Psoas muscle (tissue), 8 donors: ENCODE data around the gene RUFY1. TPM values are rescaled to one million over a fixed set of nuclear protein-coding genes. Genes with fewer than 3 reads are reported as not detected.
A peak's percentile ranks its signal among the peaks of the same experiment; 100 is the strongest.
"Not testable (repeated sequence)": the region's sequence is repeated elsewhere in the genome, so short reads cannot be mapped to it uniquely, and the experiment has no call there.

ENCODE experiments used
- ATAC-seq, 4 donors: fragments of 200-7000 bp; cut with Tn5 transposase; one replicate each; pipeline ENCODE4 v1.9.1; 2020; ENCODE audit warnings: moderate library complexity in 3 of 4, mild to moderate bottlenecking in 2 of 4
- DNase-seq, 2 donors: peaks; one replicate each; pipeline ENCODE4 v3.0.0-alpha.2; 2020
- H3K27ac ChIP-seq: fragments of 200-600 bp; one replicate; pipeline ENCODE4 v1.8.0; 2022
- H3K27me3 ChIP-seq, 3 donors: fragments of 200-600 bp in 1 of 3; one replicate each; pipeline versions ENCODE4 v1.6.1 to v1.8.0; 2013 to 2022; ENCODE audit warnings: low read length in 2 of 3, mild to moderate bottlenecking in 2 of 3, moderate library complexity in 1 of 3; ENCODE audit not compliant: insufficient read depth in 3 of 3
- H3K36me3 ChIP-seq, 2 donors: fragments of 200-600 bp in 1 of 2; one replicate each; pipeline versions ENCODE4 v1.6.1 to v1.8.0; 2013 to 2022; ENCODE audit warnings: low read depth in 1 of 2, mild to moderate bottlenecking in 1 of 2, moderate library complexity in 1 of 2; ENCODE audit not compliant: insufficient read depth in 1 of 2
- H3K4me1 ChIP-seq: fragments of 200-600 bp; one replicate; pipeline ENCODE4 v1.8.0; 2022
- H3K4me3 ChIP-seq: fragments of 200-600 bp; one replicate; pipeline ENCODE4 v1.8.0; 2022; ENCODE audit warnings: mild to moderate bottlenecking
- H3K9me3 ChIP-seq: fragments of 200-600 bp; one replicate; pipeline ENCODE4 v1.8.0; 2022
- WGBS, 3 donors: extraction: QIAGEN DNeasy Blood & Tissue Kit; methylation state at CpG; one replicate each; pipeline versions ENCODE4 v1.1.6 to v1.1.7; 2013; 5-methylcytosine and 5-hydroxymethylcytosine counted together
- intact Hi-C, 2 donors: fragments of 100-400 bp; cut with DNase I; formaldehyde crosslinking; loops; one replicate each; pipeline versions ENCODE4 v1.11.0 to v1.14.2; 2022
- polyA plus RNA-seq, 3 donors: library from polyadenylated mRNA; stranded (reverse); fragments of 200-250 nt; gene quantifications; one replicate each; pipeline ENCODE4 v1.2.3, GENCODE V29; 2013
- total RNA-seq, 4 donors: library from RNA; stranded (reverse); fragmentation: NEBNext Ultra II Directional in 2 of 4; extraction: Animal tissue kit (Norgen Biotek cat#: 25700) in 2 of 4; gene quantifications; one replicate each; pipeline versions ENCODE4 v1.2.1 to v1.2.4, GENCODE V29; 2021 to 2023
- TF ChIP-seq, protein P1 (sequence below): fragments of 200-600 bp; IDR thresholded peaks from one replicate; pipeline ENCODE4 v1.8.0; 2022; ENCODE audit warnings: antibody characterized with exemption
- donor health status: healthy with polysubstance abuse.
- donor health status: DM: no; HTN: no; CAD: no; lungs with moderate emphysema.
- donor health status: Bipolar disorder and iron deficiency.
- donor health status: healthy.
- donor health status: DM: yes; HTN: yes; CAD: no.
- donor health status: DM: no; HTN: no; CAD: no.
- donor health status: DM: no; HTN: no; CAD: no.
- donor health status: DM: yes; HTN: yes; CAD: no.

Gene RUFY1
- total and polyA plus RNA-seq, 7 donors, result 17.9 to 26.3 (median 22.8) TPM

DNA sequence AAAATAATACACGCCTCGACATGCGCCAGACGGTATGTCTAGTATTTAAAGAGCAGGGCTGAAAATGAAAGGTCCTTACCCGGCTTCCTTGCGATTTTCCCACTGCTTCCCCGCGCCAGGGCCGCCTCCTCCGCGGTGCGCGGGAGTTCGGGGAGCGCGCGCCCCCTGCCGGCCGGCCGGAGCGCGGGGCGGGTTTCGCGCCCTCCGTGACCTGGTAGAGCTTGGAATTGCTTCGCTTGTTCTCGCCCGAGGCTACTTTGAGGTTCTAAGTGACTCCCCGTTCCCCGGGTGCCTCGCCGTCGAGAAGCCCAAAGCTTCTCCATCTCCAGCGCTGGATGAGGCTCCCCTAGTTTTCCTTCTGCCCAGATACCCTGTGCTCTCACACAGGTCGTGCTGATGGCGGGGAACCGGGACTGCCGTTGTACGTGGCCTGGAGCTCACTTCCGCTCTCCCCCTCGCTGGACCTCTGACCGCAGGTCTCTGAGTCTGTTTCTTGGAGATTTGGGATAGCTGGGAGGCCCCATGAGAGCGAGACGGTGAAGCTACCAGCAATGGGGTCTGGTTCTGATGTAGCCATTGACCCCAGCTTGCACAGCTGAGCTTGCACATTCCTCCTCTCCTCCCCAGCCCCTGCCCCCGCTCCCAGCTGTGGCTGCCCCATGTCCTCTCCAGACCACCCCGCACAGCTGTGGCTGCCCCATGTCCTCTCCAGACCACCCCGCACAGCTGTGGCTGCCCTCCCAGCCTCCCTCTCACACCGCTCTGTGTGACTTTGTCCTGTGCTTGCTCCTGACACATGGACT lies 84.2 kb downstream of the RUFY1 start:
- H3K9me3 ChIP-seq, H3K27me3 ChIP-seq, intact Hi-C loops, H3K4me1 ChIP-seq, DNase-seq, H3K36me3 ChIP-seq, H3K27ac ChIP-seq: not testable (repeated sequence)
- peak overlapping the region; percentile 46 for H3K4me3 ChIP-seq
- 2 to 4% methylated on average over 9 of the region's 49 CpGs; no CpG with 5 or more reads in 1 of the 3 donors for WGBS, 3 donors
- peak; percentile 97 to 98 (median 97) for ATAC-seq

DNA sequence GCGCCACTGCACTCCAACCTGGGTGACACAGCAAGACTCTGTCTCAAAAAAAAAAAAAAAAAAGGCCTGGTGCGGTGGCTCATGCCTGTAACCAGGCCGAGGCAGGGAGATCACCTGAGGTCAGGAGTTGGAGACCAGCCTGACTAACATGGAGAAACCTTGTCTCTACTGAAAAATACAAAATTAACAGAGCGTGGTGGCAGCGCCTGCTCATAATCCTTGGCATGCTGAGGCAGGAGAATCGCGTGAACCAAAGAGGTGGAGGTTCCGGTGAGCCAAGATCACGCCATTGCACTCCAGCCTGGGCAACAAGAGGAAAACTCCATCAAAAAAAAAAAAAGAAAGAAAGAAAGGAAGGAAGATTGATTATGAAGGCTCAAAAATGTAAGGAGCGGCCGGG lies 88.9 kb downstream of the RUFY1 start:
- H3K4me3 ChIP-seq, H3K36me3 ChIP-seq, DNase-seq, H3K4me1 ChIP-seq, H3K27me3 ChIP-seq, H3K9me3 ChIP-seq, ATAC-seq, intact Hi-C loops, H3K27ac ChIP-seq: not testable (repeated sequence)
- 93 to 95% (median 95%) methylated on average over 10 to 11 of the region's 11 CpGs for WGBS, 3 donors

DNA sequence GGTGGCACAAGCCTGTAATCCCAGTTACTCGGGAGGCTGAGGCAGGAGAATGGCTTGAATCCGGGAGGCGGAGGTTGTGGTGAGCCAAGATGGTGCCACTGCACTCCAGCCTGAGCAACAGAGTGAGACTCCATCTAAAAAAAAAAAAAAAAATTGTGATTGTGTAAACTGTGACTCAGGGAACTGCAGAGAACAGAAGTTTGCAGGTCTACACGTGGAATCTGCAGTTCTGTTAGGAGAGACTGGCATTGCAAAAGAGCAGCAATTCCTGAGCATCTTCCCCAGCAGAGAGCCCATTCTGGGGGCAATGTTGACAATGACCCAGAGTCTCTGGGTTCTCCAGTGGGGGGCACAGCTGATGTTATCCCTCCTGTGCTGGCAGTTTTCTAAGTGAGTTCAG lies 91.4 kb downstream of the RUFY1 start:
- H3K4me3 ChIP-seq, intact Hi-C loops, H3K36me3 ChIP-seq, H3K27ac ChIP-seq, ATAC-seq, DNase-seq, H3K4me1 ChIP-seq, H3K9me3 ChIP-seq, H3K27me3 ChIP-seq: not testable (repeated sequence)
- WGBS, 3 donors, result 0% methylated on average over 1 of the region's 4 CpGs; no CpG with 5 or more reads in 2 of the 3 donors

DNA sequence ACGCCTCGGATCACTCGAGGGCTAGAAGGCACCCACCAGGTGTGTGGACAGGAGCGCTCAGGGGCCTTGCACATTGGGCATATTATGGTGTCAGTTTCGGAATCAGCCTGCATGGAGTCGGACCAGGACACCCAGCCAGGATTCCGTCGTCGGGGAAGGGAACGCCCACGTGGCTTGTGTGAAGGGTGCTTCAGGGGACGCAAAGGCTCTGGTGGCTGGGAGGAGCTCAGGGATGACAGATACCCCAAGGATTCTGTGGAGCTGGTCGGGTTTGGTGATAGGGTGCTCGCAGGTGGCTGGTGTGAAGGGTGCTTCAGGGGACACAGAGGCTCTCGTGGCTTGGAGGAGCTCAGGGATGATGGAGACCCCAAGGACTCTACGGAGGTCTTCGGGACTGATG lies 92.3 kb downstream of the RUFY1 start:
- DNase-seq, H3K36me3 ChIP-seq, H3K27me3 ChIP-seq, H3K27ac ChIP-seq, H3K4me3 ChIP-seq, intact Hi-C loops, ATAC-seq, H3K4me1 ChIP-seq, H3K9me3 ChIP-seq: not testable (repeated sequence)
- WGBS, 3 donors, result 80 to 84% (median 84%) methylated on average over 13 to 17 of the region's 17 CpGs

DNA sequence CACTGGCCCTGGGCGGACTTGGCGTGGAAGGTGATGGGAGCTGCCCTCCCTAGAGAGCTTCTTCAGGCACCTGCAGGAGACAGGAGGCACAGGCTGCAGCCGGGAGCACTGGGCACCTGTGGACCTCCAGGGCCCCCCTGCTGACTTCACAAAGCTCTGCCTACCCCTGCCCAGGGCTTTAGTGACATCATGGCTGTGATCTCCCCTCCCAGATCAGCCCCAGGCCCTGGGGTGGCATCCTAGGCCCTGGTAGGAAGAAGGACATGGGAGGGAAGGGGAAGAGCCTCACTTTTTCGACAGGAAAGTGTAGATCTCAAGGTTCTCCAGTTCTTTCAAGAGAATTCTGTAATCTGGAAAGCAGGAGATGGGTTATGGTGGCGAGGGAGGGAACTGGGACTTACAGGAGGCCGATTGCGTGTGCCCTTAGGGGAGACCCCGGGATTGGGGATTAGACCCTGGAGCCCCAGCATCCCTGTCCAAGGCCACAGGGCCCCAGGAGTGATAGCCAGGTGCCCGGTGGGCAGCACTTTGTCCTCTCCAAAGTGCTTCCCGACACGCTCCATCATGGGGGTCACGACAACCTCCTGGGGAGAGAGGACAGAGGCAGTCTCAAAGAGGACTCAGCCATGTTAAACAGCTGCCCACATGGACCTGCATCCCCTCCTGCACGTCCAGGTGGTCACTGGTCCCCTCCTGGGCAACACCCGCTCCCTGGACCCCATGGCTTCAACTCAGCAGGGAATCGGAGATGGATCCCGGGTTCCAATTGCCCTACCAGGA lies 93.0 kb downstream of the RUFY1 start:
- intact Hi-C loops, H3K27ac ChIP-seq, ATAC-seq, H3K27me3 ChIP-seq, H3K4me3 ChIP-seq, H3K4me1 ChIP-seq, H3K9me3 ChIP-seq, DNase-seq, H3K36me3 ChIP-seq: not testable (repeated sequence)
- WGBS, 3 donors, result 83 to 88% (median 84%) methylated on average over 14 to 15 of the region's 16 CpGs

DNA sequence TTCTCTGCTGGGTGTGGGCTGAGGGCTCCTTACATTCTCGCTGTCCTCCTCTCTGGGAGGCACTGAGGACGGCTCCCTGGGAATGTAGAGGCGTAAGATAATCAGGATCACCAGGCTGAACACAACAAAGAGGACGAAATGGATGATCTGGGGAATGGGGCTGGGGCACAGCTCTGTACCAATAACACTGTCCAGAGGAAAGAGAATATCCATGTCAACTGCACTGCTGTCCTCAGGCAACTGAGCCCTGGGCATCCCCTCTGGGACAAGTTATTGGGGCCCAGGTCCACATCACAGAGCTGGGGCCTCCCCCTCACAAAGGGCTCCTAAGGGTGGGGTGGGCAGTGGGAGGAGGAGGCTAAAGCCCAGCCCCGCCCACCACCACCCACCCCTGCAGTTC lies 94.4 kb downstream of the RUFY1 start:
- 75 to 80% (median 78%) methylated on average over 4 to 5 of the region's 5 CpGs for WGBS, 3 donors
- DNase-seq, H3K27me3 ChIP-seq, H3K4me3 ChIP-seq, H3K27ac ChIP-seq, ATAC-seq, H3K9me3 ChIP-seq, H3K36me3 ChIP-seq, H3K4me1 ChIP-seq, intact Hi-C loops: not testable (repeated sequence)

DNA sequence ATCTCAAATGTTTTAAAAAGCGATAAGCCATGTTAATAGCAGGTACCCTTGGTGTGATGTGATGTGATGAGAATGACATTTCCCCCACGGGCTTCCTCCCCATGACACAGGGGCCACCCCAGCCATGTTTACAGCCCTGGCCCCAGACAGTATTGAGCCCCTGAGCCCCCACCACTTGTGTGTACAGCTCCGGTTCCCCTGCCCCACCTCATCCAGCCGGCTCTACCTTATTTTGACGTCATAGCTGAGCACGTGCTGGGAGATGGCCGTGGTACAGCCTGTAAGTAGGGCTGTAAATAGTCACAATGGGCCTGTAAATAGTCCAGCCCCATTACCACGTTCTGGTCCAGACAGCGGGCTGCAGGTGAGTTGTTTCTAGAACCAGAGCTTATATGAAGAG lies 98.1 kb downstream of the RUFY1 start:
- Histone ChIP-seq H3K9me3 (no peaks in the 10 kb centered on the region), H3K27ac (no peak overlapping the region), H3K36me3 (no peaks in the 10 kb centered on the region), H3K27me3 (no peaks in the 10 kb centered on the region), H3K4me3 (no peak overlapping the region), H3K4me1 (no peaks in the 10 kb centered on the region)
- ATAC-seq (no peak), DNase-seq (no peak)
- 70 to 79% (median 74%) methylated on average over 9 of the region's 9 CpGs for WGBS, 3 donors
- intact Hi-C loops, result no loop called here
- TF ChIP-seq, protein P1, sequence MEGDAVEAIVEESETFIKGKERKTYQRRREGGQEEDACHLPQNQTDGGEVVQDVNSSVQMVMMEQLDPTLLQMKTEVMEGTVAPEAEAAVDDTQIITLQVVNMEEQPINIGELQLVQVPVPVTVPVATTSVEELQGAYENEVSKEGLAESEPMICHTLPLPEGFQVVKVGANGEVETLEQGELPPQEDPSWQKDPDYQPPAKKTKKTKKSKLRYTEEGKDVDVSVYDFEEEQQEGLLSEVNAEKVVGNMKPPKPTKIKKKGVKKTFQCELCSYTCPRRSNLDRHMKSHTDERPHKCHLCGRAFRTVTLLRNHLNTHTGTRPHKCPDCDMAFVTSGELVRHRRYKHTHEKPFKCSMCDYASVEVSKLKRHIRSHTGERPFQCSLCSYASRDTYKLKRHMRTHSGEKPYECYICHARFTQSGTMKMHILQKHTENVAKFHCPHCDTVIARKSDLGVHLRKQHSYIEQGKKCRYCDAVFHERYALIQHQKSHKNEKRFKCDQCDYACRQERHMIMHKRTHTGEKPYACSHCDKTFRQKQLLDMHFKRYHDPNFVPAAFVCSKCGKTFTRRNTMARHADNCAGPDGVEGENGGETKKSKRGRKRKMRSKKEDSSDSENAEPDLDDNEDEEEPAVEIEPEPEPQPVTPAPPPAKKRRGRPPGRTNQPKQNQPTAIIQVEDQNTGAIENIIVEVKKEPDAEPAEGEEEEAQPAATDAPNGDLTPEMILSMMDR, result no peak

DNA sequence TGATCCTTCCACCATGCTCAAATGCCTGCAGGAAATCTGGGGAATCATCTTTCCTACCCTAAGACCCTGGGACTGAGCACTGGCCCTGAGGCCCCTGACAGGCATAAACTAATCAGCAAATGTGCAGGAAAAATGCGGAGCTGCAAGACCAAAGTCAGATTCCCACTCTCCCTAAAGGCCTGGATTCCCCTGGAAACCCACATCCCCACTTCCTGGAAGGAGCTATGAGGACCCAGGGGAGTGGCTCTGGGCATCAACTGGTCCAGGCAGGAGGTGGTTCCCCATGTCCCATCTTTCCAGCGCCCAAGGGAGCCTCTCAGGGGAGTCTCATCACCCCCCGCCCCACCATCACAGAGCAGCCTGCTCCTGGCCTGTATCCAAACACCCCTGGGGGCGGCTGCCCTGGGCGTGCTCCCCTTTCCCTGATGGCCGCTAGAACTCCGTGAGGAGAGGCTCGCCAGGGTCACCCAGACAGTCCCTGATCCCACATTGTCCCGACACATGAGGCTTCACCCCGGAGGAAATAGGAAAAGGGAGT lies 98.9 kb downstream of the RUFY1 start:
- H3K4me3 ChIP-seq, H3K27ac ChIP-seq, H3K9me3 ChIP-seq, intact Hi-C loops, H3K4me1 ChIP-seq, DNase-seq, H3K36me3 ChIP-seq, ATAC-seq, H3K27me3 ChIP-seq: not testable (repeated sequence)
- 70 to 82% (median 72%) methylated on average over 6 to 10 of the region's 10 CpGs for WGBS, 3 donors

DNA sequence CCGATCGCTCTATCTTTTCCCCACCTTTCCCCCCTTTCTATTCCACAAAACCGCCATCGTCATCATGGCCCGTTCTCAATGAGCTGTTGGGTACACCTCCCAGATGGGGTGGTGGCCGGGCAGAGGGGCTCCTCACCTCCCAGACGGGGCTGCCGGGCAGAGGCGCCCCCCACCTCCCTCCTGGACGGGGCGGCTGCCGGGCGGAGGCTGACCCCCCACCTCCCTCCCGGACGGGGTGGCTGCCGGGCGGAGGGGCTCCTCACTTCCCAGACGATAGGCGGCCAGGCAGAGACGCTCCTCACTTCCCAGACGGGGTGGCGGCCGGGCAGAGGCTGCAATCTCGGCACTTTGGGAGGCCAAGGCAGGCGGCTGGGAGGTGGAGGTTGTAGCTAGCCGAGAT lies 99.9 kb downstream of the RUFY1 start:
- H3K4me1 ChIP-seq, H3K4me3 ChIP-seq, intact Hi-C loops, DNase-seq, H3K27ac ChIP-seq, H3K27me3 ChIP-seq, H3K36me3 ChIP-seq, H3K9me3 ChIP-seq, ATAC-seq: not testable (repeated sequence)
- 93 to 98% (median 95%) methylated on average over 10 to 25 of the region's 26 CpGs for WGBS, 3 donors

DNA sequence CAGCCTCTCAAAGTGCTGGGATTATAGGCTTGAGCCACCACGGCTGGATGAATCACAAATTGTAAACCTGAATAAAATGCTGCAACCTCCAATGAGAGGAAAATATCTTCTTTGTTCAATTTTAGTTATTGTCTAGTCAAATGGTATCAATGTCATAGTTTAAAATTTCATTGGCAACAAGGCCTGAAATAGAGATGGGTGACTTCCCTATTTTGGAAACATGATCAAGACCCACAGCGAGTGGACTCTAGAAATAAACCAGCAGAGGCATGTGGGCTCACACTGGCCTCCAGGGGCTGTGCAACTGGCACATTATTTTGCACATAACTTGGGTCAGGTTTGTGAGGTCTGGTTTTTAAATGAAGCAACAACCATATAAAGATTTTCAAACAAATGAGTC lies 102.8 kb downstream of the RUFY1 start:
- 39 to 64% (median 42%) methylated on average over 2 of the region's 2 CpGs for WGBS, 3 donors

More for the DNA sequence above, 102.8 kb downstream of the RUFY1 start:
- ATAC-seq, H3K27me3 ChIP-seq, H3K27ac ChIP-seq, DNase-seq, H3K9me3 ChIP-seq, intact Hi-C loops, H3K4me3 ChIP-seq, H3K36me3 ChIP-seq, H3K4me1 ChIP-seq: not testable (repeated sequence)
